Lung (tissue), 13 donors: Measurements from ENCODE around the gene CRACR2B. TPM values are rescaled to one million over a fixed set of nuclear protein-coding genes. Genes with fewer than 3 reads are reported as not detected.

ENCODE experiments used
- ATAC-seq: fragments of 200-7000 bp; cut with Tn5 transposase; one replicate; pipeline ENCODE4 v1.9.1; 2020; ENCODE audit warnings: moderate number of reproducible peaks; ENCODE audit not compliant: insufficient read depth, low FRiP score
- DNase-seq, 3 donors: peaks; one replicate each; pipeline ENCODE4 v3.0.0-alpha.2; 2013 to 2017
- H3K27ac ChIP-seq, 2 donors: one replicate each; pipeline ENCODE4 v1.5.1; 2013; ENCODE audit warnings: mild to moderate bottlenecking in 2 of 2, moderate library complexity in 2 of 2, control low read depth in 1 of 2, inconsistent platforms in 1 of 2, low read depth in 1 of 2, low read length in 1 of 2
- H3K27me3 ChIP-seq, 3 donors: one replicate each; pipeline ENCODE4 v1.5.1; 2013; ENCODE audit warnings: low read length in 2 of 3; ENCODE audit not compliant: control insufficient read depth in 3 of 3, insufficient read depth in 3 of 3
- H3K36me3 ChIP-seq, 4 donors: one replicate each; pipeline ENCODE4 v1.5.1; 2013; ENCODE audit warnings: low read length in 4 of 4, mild to moderate bottlenecking in 1 of 4, moderate library complexity in 1 of 4; ENCODE audit not compliant: control insufficient read depth in 4 of 4, insufficient read depth in 4 of 4
- H3K4me1 ChIP-seq, 5 donors: one replicate each; pipeline ENCODE4 v1.5.1; 2013; ENCODE audit warnings: low read length in 5 of 5, mild to moderate bottlenecking in 2 of 5, moderate library complexity in 1 of 5; ENCODE audit not compliant: control insufficient read depth in 5 of 5, insufficient read depth in 5 of 5
- H3K4me3 ChIP-seq: one replicate; pipeline ENCODE4 v1.5.1; 2013; ENCODE audit warnings: mild to moderate bottlenecking, control low read depth, moderate library complexity
- H3K9ac ChIP-seq, 2 donors: one replicate each; pipeline ENCODE4 v1.5.1; 2013; ENCODE audit warnings: low read length in 2 of 2, control low read depth in 1 of 2; ENCODE audit not compliant: insufficient read depth in 1 of 2
- H3K9me3 ChIP-seq, 4 donors: one replicate each; pipeline ENCODE4 v1.5.1; 2013; ENCODE audit warnings: low read length in 3 of 4, mild to moderate bottlenecking in 1 of 4, moderate library complexity in 1 of 4; ENCODE audit not compliant: control insufficient read depth in 4 of 4, insufficient read depth in 3 of 4
- WGBS, 2 donors: extraction: QIAGEN DNeasy Blood & Tissue Kit; methylation state at CpG; one replicate each; pipeline ENCODE4 v1.1.7; 2013; 5-methylcytosine and 5-hydroxymethylcytosine counted together
- polyA plus RNA-seq, 2 donors: library from polyadenylated mRNA; stranded (reverse); fragments of 200-250 nt; gene quantifications; one replicate each; pipeline ENCODE4 v1.2.1, GENCODE V29; 2013
- small RNA-seq: library from RNA; depleted of rRNA; stranded (forward); fragments of <200 nt; gene quantifications from one replicate; pipeline ENCODE3, GENCODE V24; 2014; ENCODE audit warnings: low replicate concordance
- total RNA-seq, 2 donors: library from RNA; depleted of rRNA in 1 of 2; stranded (reverse); fragments of >200 nt in 1 of 2; gene quantifications; one replicate each; pipeline ENCODE4 v1.2.1, GENCODE V29; 2014 to 2021
- TF ChIP-seq, protein P1 (sequence below): IDR thresholded peaks from 2 replicates; pipeline ENCODE4 v1.5.1; 2012; ENCODE audit warnings: mild to moderate bottlenecking; ENCODE audit errors: control extremely low read depth, extremely low read depth
- donor health status: control.
- donor health status: control.
- donor health status: Bipolar disorder and iron deficiency.
- donor health status: healthy.
- donor health status: DM: yes; HTN: yes; CAD: no.

CRACR2B gene
- total and polyA plus RNA-seq, 4 donors, result 17.9 to 45.1 (median 31.7) TPM

DNA sequence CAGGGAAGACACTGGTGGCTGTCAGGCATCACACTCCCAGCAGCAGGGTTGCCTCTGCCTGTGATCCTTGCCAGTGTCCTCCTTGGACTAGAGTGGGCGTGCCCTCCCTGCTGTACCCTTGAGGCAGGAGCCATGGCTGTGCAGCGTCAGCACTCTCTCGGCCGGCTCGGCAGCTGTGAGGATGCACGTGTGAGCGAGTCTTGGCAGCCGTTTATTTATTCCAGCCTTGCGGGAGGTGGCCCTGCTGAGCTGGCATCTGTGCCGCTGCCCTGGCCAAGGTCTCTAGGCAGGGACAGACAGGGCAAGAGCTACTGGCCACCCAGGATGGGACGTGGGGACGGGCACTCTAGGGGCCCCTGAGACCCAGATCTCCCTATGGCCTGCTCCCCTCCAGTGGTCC, 48.8 kb downstream of the CRACR2B start:
- TF ChIP-seq, protein P1, sequence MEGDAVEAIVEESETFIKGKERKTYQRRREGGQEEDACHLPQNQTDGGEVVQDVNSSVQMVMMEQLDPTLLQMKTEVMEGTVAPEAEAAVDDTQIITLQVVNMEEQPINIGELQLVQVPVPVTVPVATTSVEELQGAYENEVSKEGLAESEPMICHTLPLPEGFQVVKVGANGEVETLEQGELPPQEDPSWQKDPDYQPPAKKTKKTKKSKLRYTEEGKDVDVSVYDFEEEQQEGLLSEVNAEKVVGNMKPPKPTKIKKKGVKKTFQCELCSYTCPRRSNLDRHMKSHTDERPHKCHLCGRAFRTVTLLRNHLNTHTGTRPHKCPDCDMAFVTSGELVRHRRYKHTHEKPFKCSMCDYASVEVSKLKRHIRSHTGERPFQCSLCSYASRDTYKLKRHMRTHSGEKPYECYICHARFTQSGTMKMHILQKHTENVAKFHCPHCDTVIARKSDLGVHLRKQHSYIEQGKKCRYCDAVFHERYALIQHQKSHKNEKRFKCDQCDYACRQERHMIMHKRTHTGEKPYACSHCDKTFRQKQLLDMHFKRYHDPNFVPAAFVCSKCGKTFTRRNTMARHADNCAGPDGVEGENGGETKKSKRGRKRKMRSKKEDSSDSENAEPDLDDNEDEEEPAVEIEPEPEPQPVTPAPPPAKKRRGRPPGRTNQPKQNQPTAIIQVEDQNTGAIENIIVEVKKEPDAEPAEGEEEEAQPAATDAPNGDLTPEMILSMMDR, result no peak
- no peaks in the 10 kb centered on the region for H3K27me3 ChIP-seq
- 73 to 91% methylated on average over 12 of the region's 12 CpGs for WGBS, 2 donors
- peaks cover 0 to 18% (median 3%) of the 10 kb centered on the region in 4 donors for H3K36me3 ChIP-seq
- H3K27ac ChIP-seq, result no peak overlapping the region
- no peak for DNase-seq
- H3K4me1 ChIP-seq, result peaks cover 0 to 8% (median 0%) of the 10 kb centered on the region in 5 donors
- ATAC-seq, result no peak
- H3K9ac ChIP-seq, result no peak overlapping the region
- H3K9me3 ChIP-seq, result no peaks in the 10 kb centered on the region
- H3K4me3 ChIP-seq, result no peak overlapping the region

DNA sequence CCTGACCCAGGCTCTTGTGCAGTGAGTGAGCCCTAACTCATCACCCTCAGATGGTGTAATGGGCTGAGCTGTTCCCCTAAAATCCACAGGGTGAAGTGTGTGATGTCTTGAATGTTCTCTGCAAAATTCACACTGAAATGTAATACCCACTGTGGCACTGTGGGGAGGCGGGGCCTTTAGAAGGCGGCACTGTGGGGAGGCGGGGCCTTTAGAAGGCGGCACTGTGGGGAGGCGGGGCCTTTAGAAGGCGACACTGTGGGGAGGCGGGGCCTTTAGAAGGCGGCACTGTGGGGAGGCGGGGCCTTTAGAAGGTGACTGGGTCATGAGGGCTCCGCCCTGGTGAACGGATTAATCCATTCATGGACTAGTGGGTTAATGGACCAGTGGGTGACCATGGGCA, 49.8 kb downstream of the CRACR2B start:
- no peak overlapping the region for H3K9ac ChIP-seq
- DNase-seq (no peak), ATAC-seq (no peak)
- H3K27ac ChIP-seq, result no peak overlapping the region
- no peak overlapping the region for H3K4me3 ChIP-seq
- H3K27me3 ChIP-seq, result no peaks in the 10 kb centered on the region
- peaks cover 0 to 8% (median 0%) of the 10 kb centered on the region in 5 donors for H3K4me1 ChIP-seq
- H3K36me3 ChIP-seq, result peaks cover 0 to 22% (median 3%) of the 10 kb centered on the region in 4 donors
- H3K9me3 ChIP-seq, result no peaks in the 10 kb centered on the region
- TF ChIP-seq, protein P1, result no peak
- WGBS, 2 donors, result 94 to 97% methylated on average over 11 of the region's 11 CpGs

DNA sequence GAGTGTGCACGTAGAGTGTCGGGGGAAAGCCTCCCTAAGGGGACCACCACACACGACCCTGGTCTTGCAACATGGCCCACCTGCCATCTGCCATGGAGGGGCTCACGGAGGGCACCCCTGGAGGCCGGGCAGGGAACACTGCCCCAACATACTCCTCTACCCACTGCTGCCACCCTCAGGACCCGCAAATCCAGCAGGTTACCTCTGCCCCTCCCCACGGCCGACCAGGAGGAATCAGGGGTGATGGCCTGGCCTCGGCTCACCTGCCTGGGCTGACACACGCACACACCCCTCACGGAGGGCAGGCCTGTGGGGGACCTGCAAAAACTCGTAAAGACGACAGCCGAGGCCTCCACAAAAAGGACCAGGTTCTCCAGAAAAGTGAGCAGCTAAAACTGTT, 52.7 kb downstream of the CRACR2B start:
- H3K4me3 ChIP-seq, result no peak overlapping the region
- no peaks in the 10 kb centered on the region for H3K27me3 ChIP-seq
- no peak overlapping the region for H3K27ac ChIP-seq
- no peaks in the 10 kb centered on the region for H3K4me1 ChIP-seq
- H3K9ac ChIP-seq, result no peak overlapping the region
- H3K36me3 ChIP-seq, result peaks cover 0 to 41% (median 3%) of the 10 kb centered on the region in 4 donors
- TF ChIP-seq, protein P1, result no peak
- ATAC-seq (no peak), DNase-seq (no peak)
- no peaks in the 10 kb centered on the region for H3K9me3 ChIP-seq
- WGBS, 2 donors, result 85 to 90% methylated on average over 14 of the region's 14 CpGs

Small RNAs within 50 kb of the gene (small RNA-seq; reads per million reads assigned to genes)
- gene SNORA52, result not detected

Other genes starting within 250 kb of the CRACR2B start
- gene IRF7, start 212.0 kb upstream of the CRACR2B start, total RNA-seq, result 10 to 100 TPM; 24.7 to 43.5 TPM
- 10 to 100 TPM; 62.1 to 68.3 TPM for gene IRF7, start 212.0 kb upstream of the CRACR2B start, polyA plus RNA-seq
- not detected for gene CDHR5, start 203.0 kb upstream of the CRACR2B start, total RNA-seq
- under 1 TPM; 0.02 to 0.10 TPM for gene CDHR5, start 203.0 kb upstream of the CRACR2B start, polyA plus RNA-seq
- not detected for gene SCT, start 200.7 kb upstream of the CRACR2B start, total RNA-seq
- gene SCT, start 200.7 kb upstream of the CRACR2B start, polyA plus RNA-seq, result not detected
- 1 to 10 TPM in 1 of 2 donors, not detected in 1; 1.1 TPM for gene DRD4, start 190.7 kb upstream of the CRACR2B start, total RNA-seq
- gene DRD4, start 190.7 kb upstream of the CRACR2B start, polyA plus RNA-seq, result under 1 TPM; 0.05 to 0.35 TPM
- gene DEAF1, start 132.7 kb upstream of the CRACR2B start, total RNA-seq, result 10 to 100 TPM; 18.5 to 33.1 TPM
- gene DEAF1, start 132.7 kb upstream of the CRACR2B start, polyA plus RNA-seq, result 10 to 100 TPM; 20.0 to 24.7 TPM
- 10 to 100 TPM; 10.3 to 23.2 TPM for gene TMEM80, start 132.1 kb upstream of the CRACR2B start, total RNA-seq
- 10 to 100 TPM; 13.8 to 28.1 TPM for gene TMEM80, start 132.1 kb upstream of the CRACR2B start, polyA plus RNA-seq
- gene EPS8L2, start 121.7 kb upstream of the CRACR2B start, total RNA-seq, result 100 to 1,000 TPM in 1 of 2 donors, 10 to 100 TPM in 1; 92.4 to 166 TPM
- gene EPS8L2, start 121.7 kb upstream of the CRACR2B start, polyA plus RNA-seq, result 100 to 1,000 TPM in 1 of 2 donors, 10 to 100 TPM in 1; 35.6 to 114 TPM
- 100 to 1,000 TPM; 128 to 292 TPM for gene TALDO1, start 80.5 kb upstream of the CRACR2B start, total RNA-seq
- 100 to 1,000 TPM; 186 to 311 TPM for gene TALDO1, start 80.5 kb upstream of the CRACR2B start, polyA plus RNA-seq
- gene GATD1, start 50.4 kb upstream of the CRACR2B start, total RNA-seq, result 10 to 100 TPM; 24.6 to 63.1 TPM
- gene GATD1, start 50.4 kb upstream of the CRACR2B start, polyA plus RNA-seq, result 10 to 100 TPM; 22.1 to 53.6 TPM
- under 1 TPM in 1 of 2 donors, not detected in 1; 0.18 TPM for gene CEND1, start 37.8 kb upstream of the CRACR2B start, total RNA-seq
- under 1 TPM; 0.10 to 0.14 TPM for gene CEND1, start 37.8 kb upstream of the CRACR2B start, polyA plus RNA-seq
- gene SLC25A22, start 29.6 kb upstream of the CRACR2B start, total RNA-seq, result 10 to 100 TPM; 10.6 to 38.2 TPM
- 10 to 100 TPM; 18.6 to 36.4 TPM for gene SLC25A22, start 29.6 kb upstream of the CRACR2B start, polyA plus RNA-seq
- gene PIDD1, start 22.7 kb upstream of the CRACR2B start, total RNA-seq, result 10 to 100 TPM in 1 of 2 donors, 1 to 10 TPM in 1; 8.7 to 15.3 TPM
- 10 to 100 TPM in 1 of 2 donors, 1 to 10 TPM in 1; 8.5 to 16.9 TPM for gene PIDD1, start 22.7 kb upstream of the CRACR2B start, polyA plus RNA-seq
- gene RPLP2, start 18.0 kb upstream of the CRACR2B start, total RNA-seq, result 1,000 to 10,000 TPM in 1 of 2 donors, 100 to 1,000 TPM in 1; 441 to 1,892 TPM
- gene RPLP2, start 18.0 kb upstream of the CRACR2B start, polyA plus RNA-seq, result 1,000 to 10,000 TPM; 1,133 to 2,648 TPM
- 100 to 1,000 TPM in 1 of 2 donors, 10 to 100 TPM in 1; 65.1 to 160 TPM for gene PNPLA2, start 9.0 kb upstream of the CRACR2B start, total RNA-seq
- gene PNPLA2, start 9.0 kb upstream of the CRACR2B start, polyA plus RNA-seq, result 10 to 100 TPM; 76.1 to 92.4 TPM
- gene CD151, start 5.0 kb downstream of the CRACR2B start, total RNA-seq, result 100 to 1,000 TPM; 182 to 486 TPM
- gene CD151, start 5.0 kb downstream of the CRACR2B start, polyA plus RNA-seq, result 100 to 1,000 TPM; 313 to 556 TPM
- 100 to 1,000 TPM; 144 to 155 TPM for gene POLR2L, start 14.6 kb downstream of the CRACR2B start, total RNA-seq
- 100 to 1,000 TPM; 179 to 183 TPM for gene POLR2L, start 14.6 kb downstream of the CRACR2B start, polyA plus RNA-seq
- gene TSPAN4, start 14.9 kb downstream of the CRACR2B start, total RNA-seq, result 100 to 1,000 TPM in 1 of 2 donors, 10 to 100 TPM in 1; 68.3 to 135 TPM
- gene TSPAN4, start 14.9 kb downstream of the CRACR2B start, polyA plus RNA-seq, result 100 to 1,000 TPM; 133 to 197 TPM
- gene CHID1, start 82.9 kb downstream of the CRACR2B start, total RNA-seq, result 10 to 100 TPM; 41.7 to 92.2 TPM
- gene CHID1, start 82.9 kb downstream of the CRACR2B start, polyA plus RNA-seq, result 10 to 100 TPM; 42.4 to 55.2 TPM
- 10 to 100 TPM; 60.0 to 93.2 TPM for gene AP2A2, start 98.0 kb downstream of the CRACR2B start, total RNA-seq
- 10 to 100 TPM; 33.8 to 48.8 TPM for gene AP2A2, start 98.0 kb downstream of the CRACR2B start, polyA plus RNA-seq
- under 1 TPM in 1 of 2 donors, not detected in 1; 0.92 TPM for gene MUC6, start 208.8 kb downstream of the CRACR2B start, total RNA-seq
- gene MUC6, start 208.8 kb downstream of the CRACR2B start, polyA plus RNA-seq, result under 1 TPM; 0.01 to 0.06 TPM
- under 1 TPM; 0.03 to 0.43 TPM for gene MUC2, start 247.0 kb downstream of the CRACR2B start, total RNA-seq
- under 1 TPM; 0.24 to 0.37 TPM for gene MUC2, start 247.0 kb downstream of the CRACR2B start, polyA plus RNA-seq